LNCAP (cell line): ENCODE results near the gene CCNF.

Experiments used
- TF ChIP-seq, protein P1 (sequence below): fragments of 450-650 bp; IDR thresholded peaks from 2 replicates; pipeline ENCODE4 v1.5.1; 2017; ENCODE audit warnings: mild to moderate bottlenecking

CCNF gene

DNA sequence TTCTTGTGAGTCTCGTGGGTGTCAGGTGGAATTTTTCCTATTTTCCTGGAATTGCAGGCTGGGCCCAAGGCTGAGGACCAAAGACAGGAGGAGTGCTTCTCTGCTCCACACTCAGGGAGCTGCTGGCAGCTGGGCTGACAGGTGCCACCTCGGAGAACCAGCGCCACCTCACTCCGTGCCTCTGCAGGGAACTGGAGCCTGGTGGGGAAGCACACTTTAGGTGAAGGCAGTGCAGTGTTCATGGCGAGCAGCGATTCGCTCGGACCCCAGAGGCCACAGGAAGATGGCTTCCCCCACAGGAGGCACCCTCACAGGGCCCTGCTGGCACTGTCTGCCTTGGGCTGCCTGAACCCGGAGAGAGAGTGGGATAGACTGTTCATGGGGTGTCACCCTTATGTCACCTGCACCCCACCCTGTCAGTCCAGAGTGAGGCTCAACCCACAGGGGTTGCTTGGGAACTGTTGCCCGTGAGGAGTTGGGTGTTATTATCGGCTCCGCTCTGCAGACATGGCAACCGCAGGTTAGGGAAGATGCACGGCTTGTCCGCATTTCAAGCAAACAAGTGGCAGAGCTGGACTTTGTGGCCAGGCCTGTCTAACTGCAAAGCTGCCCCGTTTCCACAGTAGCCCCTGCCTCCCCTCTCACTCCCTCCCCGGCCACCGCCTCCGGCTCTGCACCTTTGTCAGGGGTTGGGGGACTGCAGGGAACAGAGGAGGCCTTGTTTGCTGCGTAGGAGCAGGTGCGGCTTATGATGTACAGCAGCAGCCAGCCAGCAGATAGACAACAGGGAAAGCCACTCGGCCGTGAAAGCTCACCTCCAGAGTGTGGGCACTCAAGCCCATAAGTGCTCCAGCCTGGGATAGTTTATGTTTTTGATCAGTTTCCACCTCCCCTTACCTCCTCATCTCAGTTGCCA is 61.2 kb downstream of the CCNF start:
- TF ChIP-seq, protein P1, sequence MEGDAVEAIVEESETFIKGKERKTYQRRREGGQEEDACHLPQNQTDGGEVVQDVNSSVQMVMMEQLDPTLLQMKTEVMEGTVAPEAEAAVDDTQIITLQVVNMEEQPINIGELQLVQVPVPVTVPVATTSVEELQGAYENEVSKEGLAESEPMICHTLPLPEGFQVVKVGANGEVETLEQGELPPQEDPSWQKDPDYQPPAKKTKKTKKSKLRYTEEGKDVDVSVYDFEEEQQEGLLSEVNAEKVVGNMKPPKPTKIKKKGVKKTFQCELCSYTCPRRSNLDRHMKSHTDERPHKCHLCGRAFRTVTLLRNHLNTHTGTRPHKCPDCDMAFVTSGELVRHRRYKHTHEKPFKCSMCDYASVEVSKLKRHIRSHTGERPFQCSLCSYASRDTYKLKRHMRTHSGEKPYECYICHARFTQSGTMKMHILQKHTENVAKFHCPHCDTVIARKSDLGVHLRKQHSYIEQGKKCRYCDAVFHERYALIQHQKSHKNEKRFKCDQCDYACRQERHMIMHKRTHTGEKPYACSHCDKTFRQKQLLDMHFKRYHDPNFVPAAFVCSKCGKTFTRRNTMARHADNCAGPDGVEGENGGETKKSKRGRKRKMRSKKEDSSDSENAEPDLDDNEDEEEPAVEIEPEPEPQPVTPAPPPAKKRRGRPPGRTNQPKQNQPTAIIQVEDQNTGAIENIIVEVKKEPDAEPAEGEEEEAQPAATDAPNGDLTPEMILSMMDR = no peak

DNA sequence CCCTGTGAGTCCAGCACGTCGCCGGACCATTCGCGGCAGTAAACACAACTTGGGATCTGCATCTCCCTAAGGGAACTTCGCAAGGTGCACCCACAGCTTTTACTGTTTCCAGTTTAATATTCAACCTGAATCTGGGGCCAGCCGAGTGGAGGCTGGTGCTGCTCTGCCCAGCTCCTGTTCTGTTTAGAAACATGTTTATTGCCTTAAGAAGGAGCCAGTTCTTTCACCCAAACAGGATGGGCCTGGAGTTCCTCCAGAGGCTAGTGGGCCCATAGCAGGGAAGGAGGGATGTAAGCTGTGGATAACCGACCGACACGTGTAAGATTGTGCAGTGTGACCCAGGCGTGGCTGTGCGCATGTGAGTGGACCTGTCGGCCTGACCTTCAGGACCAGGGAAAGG is 63.0 kb downstream of the CCNF start:
- TF ChIP-seq, protein P1 = no peak

GRCh38 chr16:2493605-2494004 is 64.4 kb downstream of the CCNF start:
- TF ChIP-seq, protein P1 = no peak

- TF ChIP-seq, protein P1 = no peak
Observed at GRCh38 chr16:2494616-2495015, 65.4 kb downstream of the CCNF start.

- TF ChIP-seq, protein P1 = no peak
Observed at GRCh38 chr16:2495041-2495440, 65.8 kb downstream of the CCNF start.

DNA sequence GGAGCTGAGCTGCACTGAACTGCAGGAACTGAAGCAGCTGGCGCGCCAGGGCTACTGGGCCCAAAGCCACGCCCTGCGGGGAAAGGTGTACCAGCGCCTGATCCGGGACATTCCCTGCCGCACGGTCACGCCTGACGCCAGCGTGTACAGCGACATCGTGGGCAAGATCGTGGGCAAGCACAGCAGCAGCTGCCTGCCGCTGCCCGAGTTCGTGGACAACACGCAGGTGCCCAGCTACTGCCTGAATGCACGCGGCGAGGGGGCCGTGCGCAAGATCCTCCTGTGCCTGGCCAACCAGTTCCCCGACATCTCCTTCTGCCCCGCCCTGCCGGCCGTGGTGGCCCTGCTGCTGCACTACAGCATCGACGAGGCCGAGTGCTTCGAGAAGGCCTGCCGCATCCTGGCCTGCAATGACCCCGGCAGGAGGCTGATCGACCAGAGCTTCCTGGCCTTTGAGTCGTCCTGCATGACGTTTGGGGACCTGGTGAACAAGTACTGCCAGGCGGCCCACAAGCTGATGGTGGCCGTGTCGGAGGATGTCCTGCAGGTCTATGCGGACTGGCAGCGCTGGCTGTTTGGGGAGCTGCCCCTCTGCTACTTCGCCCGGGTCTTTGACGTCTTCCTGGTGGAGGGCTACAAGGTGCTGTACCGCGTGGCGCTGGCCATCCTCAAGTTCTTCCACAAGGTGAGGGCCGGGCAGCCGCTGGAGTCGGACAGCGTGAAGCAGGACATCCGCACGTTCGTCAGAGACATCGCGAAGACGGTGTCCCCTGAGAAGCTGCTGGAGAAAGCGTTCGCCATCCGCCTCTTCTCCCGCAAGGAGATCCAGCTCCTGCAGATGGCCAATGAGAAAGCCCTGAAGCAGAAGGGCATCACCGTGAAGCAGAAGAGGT is 67.2 kb downstream of the CCNF start:
- TF ChIP-seq, protein P1 = no peak

DNA sequence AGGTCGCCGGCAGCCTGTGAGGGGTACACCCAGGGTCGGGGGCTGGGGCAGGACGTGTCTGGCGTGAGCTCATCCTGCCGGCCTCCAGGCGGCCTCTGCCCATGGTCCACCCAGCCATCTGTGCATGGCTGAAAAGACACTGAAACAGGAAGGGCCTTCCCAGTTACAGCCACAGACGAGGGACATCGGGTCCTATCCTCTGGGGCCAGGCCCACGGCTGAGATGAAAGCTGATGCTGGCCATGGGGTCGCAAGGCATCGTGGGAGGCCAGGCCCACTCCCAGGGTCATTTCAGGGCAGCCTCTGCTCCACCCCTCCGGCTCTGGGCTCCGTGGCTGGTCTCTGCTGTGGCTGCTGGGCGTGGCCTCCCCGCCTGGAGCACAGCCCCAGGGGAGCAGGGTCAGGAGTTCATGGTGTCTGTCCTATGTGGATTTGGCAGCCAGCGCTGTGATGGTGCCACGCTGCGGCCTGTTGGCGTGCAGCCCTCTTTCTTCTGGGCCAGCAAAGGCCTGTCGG is 67.9 kb downstream of the CCNF start:
- TF ChIP-seq, protein P1 = no peak
